Left forelimb (tissue), 1 donor: ENCODE results near the gene PDE4A.
"Not testable (repeated sequence)": the region's sequence is repeated elsewhere in the genome, so short reads cannot be mapped to it uniquely, and the experiment has no call there.

Experiments used
- DNase-seq: peaks from one replicate; pipeline ENCODE4 v3.0.0-alpha.2; 2018; ENCODE audit warnings: low spot score

Gene PDE4A

DNA sequence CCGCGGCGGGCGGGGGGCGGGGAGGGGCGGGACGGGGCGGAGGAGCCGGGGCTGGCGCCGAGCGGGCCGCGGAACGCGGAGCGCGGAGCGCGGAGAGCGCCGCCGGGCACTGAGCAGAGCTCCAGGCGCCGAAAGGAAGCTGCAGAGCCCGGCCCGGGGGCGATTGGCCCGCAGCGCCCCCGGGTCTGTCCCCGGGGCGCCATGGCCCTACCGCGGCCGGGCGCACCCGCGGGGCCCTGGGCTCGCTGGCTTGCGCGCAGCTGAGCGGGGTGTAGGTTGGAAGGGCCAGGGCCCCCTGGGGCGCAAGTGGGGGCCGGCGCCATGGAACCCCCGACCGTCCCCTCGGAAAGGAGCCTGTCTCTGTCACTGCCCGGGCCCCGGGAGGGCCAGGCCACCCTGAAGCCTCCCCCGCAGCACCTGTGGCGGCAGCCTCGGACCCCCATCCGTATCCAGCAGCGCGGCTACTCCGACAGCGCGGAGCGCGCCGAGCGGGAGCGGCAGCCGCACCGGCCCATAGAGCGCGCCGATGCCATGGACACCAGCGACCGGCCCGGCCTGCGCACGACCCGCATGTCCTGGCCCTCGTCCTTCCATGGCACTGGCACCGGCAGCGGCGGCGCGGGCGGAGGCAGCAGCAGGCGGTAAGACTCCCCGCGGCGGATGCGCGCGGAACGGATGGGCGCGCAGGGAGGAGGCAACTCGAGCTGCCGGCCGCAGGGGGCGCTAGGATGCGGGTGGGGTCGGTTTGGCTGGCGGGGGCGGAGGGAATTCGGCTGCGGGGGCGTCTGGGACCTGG is at the start of gene PDE4A:
Gene PDE4A, plus strand, starts transcription at position 95 of the 796 bp plus-strand sequence. Its CDS starts 227 bp downstream, at position 322.
- no peak for DNase-seq

DNA sequence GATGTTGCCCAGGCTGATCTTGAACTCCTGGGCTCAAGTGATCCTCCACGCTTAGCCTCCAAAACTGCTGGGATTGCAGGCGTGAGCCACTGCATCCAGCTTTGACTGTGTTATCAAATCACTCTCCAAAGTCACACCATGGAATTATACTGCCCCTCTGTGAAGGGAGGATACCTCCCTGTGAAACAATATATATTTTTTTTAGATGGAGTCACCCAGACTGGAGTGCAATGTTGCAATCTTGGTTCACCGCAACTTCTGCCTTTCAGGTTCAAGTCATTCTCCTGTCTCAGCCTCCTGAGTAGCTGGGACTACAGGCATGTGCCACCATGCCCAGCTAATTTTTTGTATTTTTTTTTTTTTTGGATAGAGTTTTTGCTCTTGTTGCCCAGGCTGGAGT is 47.6 kb upstream of the PDE4A start:
- DNase-seq, result no peak

DNA sequence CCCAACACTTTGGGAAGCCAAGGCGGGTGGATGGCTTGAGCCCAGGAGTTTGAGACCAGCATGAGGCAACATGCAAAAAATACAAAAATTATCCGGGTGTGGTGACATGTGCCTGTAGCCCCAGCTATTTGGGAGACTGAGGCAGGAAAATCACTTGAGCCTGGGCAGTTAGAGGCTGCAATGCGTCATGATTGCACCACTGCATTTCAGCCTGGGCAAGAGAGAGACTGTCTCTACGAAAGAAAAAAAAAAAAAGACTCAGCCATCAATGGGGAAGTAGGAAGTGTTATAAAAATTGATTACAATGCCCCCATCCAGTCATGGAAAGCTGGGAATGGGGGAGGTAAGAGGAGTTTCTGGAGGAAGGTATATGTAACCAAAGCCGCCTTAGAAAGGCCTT is 45.4 kb upstream of the PDE4A start:
- DNase-seq, result no peak

DNA sequence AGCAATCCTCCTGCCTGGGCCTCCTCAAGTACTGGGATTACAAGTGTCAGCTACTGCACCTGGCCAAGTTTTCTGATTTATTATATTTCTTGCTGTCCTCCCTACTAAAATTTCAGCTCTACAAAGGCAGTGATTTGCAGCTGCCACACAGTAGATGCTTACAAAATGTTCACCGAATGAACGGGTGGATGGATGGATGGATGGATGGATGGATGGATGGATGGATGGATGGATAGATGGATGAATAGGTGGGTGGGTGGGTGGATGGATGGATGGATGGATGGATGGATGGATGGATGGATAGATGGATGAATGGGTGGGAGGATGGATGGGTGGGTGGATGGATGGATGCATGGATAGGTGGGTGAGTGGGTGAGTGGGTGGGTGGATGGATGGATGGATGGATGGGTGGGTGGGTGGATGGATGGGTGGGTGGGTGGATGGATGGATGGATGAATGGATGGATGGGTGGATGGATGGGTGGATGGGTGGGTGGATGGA is 43.1 kb upstream of the PDE4A start:
- not testable (repeated sequence) for DNase-seq

DNA sequence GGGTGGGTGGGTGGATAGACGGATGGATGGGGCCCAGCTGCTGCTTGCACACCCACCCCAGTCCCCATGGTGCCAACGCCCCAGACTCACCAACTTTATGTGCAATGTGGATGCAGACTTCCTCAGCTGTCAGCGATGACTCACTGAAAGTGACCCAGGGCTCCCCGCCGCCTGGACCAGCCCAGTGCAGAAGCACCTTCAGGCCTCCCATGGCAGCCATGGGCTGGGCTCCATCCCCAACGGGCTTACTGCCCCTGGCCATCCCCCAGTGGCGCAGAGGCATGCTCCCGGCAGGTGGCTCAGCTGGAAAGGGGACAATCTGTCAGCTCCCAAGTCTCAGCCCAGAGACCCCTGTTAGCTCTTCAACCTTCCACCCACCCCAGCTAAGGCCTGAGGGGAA is 42.2 kb upstream of the PDE4A start:
- DNase-seq, result no peak

DNA sequence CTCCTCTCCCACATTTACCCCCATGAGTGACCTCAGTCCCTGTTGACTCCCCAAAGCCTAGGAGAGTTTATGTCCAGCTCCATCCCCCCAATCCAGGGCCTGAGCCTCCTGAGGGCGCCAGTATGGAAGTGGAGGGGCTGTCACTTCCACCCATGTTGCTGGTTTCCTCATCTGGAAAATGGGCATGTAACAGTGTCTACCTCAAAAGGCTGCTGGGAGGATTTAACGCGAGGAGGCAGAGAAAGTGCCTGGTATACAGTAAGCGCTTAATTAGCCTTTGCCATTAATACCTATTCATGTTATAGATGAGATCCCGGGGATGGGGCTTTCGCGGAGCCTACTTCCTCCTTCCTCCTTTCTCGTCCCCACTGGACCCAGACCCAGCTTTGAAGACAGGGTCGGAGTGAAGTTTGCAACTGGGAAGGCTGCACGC is 40.4 kb upstream of the PDE4A start:
- no peak for DNase-seq

DNA sequence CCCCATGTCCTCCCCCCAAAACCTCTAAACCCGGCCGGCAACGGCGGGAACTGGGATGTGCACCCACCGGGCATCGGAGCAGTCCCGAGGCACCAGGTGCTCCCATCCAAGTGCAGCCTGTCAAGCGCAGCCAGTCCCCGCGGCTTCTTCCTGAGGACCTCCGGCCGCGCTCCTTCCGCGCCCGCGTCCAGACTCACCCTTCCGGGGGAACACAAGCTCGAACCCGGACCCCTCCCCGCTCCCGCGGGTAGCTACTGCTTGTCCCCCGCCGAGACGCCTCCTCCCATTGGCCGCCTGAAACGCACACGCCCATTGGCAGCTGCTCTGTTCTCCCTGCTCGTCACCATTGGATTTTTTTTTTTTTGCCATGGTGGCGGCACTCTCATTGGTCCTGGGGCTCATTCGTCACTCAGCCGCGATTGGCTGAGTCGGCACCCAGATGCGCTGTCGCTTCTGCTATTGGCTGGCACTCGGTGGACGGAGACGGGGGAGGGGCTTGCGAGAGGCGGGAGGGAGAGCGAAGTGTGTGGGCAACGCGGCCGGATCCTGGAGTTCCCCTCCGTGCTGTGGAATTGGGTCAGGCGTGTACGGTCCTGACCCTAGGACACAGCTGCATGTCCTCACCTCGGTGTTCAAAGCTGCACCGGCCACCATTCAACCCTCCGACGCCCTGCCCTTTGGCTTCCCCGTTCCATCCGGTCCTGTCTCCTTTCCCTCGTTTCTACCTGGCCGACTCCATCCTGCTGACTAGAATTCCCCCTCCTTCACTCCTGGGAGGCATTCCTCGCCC is 39.8 kb upstream of the PDE4A start, which contains the start of gene TYK2:
Gene TYK2, minus strand, starts transcription at position 260 of the 790 bp plus-strand sequence. CDS start 2,166 bp downstream, outside the sequence.
- DNase-seq, result peak; percentile 99

DNA sequence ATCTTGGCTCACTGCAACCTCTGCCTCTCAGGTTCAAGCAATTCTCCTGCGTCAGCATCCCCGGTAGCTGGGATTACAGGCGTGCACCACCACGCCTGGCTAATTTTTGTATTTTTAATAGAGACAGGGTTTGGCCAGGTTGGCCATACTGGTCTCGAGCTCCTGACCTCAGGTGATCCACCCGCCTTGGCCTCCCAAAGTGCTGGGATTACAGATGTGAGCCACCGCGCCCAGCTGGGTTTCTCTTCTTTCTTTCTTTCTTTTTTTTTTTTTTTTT is 37.2 kb upstream of the PDE4A start:
- DNase-seq, result not testable (repeated sequence)

DNA sequence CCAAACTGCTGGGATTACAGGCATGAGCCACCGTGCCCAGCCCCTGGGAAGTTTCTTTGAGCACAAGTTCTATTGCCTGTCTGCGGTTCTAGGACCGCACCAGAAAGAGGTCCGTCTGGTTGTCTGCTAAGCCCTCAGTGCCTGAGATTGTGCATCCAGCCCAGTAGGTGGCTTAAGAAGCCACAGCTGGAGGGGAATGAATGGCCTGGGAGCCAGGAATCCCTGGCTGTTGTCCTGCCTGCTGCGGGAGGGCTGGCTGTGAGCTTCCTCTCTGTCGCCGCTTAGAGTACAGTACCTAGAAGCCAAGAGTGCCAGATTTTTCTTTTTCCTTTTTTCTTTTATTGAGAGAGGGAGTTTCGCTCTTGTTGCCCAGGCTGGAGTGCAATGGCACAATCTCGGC is 35.8 kb upstream of the PDE4A start:
- DNase-seq, result no peak

DNA sequence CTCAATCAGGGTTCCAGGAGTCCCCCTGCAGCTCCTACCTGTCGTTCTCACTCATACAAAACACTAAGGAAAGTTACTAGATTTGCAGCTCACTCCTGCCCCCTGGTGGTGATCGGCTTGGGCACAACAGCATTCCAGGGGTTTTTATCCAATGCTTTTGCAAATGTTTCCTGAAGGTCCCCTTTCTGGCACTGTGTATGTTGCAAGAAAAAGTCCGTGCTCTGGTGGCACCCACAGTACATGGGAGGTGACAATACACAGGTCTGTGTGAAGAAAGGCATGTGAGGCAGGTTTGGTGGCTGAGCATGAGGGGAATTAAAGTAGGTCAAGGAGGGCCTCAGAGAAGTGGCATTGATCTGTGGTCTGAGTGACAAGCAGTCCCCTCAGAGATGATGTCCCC is 31.4 kb upstream of the PDE4A start:
- DNase-seq, result peak; percentile 88

DNA sequence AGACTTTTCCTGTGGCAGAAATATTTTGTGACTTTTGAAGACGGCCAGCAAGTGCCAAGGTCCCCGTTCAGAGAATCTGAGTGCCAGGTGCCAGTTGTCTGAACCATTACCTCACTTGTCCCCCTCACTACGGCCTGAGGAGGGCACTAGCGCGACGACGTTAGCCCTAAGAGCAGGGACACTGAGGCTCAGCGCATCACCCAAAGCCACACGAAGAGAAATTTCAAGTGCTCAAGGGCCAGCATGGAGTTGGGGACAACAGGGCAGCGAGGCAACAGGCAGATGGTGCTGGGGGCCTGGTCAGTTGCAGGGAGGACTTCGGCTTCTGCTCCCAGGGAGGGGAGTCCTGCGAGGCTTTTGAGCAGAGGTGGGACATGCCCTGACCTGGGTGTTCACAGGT is 30.5 kb upstream of the PDE4A start:
- no peak for DNase-seq

DNA sequence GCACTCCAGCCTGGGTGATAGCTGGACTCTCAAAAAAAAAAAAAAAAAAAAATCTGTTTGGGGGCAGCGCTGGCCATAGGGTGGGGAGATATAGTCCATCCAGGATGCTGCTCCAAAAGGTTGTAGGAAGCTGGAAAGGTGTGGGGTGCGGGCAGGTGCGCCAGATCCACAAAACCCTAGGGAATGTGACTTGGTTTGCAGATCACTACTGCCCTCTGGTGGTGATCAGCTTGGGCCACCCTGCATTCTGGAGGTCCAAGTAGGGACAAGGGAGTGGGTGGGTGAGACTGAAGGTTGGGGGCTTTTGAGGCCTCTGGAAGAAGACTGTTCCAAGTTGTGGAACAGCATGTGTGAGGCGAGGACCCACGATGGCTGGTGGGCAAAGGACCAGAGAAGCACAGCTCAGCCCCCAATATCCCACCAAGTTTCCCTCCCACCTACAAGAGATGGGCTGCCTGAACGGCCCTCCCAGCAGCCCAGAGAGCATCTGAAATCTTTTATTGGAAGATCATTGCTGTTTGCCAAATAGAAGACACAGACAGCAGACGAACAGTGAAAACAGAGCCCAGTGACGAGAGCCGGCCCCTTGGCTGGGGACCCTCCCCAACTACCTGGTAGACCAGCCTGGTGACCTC is 29.6 kb upstream of the PDE4A start:
- no peak for DNase-seq

DNA sequence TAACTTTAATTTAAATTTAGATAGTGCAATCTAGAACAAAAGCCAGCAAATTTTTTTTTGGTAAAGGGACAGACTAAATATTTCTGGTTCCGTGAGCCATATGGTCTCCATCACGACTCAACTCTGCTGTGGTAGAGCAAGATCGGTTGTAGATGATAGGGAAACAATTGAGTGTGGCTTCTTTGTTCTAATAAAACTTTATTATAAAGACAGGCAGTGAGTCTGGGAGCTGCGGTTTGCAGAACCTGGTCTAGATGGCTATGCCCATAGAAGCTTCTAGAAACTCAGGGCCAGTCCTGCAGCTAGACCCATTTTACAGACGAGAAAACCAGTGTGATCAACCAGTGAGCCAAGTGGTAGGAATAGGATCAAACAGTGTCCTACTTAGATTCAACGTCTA is 28.2 kb upstream of the PDE4A start:
- no peak for DNase-seq

DNA sequence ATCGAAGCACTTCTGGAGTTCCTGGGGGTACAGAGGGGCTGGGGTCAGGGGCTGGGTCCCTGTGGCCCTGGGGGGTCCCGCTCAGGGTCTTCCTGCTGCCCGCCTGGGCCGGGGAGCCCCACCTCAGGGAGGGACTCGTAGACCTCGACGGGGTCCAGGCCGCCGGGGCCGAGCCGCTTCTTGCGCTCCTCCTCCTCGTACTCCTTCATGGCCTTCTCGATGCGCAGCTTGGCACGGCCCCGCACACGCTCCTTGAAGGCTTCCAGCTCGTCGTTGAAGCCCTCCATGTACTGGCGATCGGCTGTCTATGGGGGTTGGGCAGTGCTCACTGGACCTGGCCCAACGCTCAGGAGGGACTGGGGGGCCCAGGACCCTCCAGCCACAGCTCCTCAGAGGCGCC is 27.2 kb upstream of the PDE4A start:
- no peak for DNase-seq

DNA sequence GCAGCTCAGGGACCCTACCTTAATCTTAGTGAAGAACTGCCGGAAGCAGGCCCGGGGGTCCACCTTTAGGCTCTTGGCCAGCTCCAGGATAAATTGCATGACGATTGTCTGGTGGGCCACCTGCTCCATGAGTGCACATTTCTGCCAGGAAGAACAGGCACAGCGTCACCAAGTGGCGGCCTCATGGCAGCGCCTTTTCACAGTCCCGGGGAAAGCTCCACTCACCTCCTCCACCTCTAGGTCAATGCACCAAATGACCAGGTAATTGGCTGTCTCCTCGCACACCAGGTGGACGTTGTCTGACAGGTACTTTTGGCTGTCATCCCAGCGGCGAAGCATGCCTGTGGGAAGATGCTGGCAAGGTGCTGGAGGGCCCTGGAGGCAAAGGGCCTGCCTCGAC is 25.3 kb upstream of the PDE4A start:
- no peak for DNase-seq

DNA sequence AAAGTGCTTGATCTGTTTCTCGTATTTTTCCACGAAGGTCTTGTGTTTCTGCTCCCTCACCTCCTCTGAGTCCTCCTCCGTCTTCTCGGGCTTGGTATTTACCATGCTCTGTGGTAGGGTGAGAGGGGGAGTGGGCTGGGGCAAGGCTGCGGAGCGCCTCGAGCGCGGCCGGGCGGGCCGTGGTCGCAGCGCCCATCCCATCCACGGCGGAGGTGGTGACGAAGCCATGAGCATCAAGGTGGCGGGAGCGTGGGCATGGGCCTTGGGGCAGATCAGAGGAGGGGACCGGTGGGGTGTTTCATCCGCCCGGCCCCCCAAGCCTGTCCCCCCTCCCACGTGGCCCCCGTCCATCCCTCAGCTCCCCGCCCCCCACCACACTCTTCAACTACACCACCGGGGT is 24.9 kb upstream of the PDE4A start:
- DNase-seq, result no peak

DNA sequence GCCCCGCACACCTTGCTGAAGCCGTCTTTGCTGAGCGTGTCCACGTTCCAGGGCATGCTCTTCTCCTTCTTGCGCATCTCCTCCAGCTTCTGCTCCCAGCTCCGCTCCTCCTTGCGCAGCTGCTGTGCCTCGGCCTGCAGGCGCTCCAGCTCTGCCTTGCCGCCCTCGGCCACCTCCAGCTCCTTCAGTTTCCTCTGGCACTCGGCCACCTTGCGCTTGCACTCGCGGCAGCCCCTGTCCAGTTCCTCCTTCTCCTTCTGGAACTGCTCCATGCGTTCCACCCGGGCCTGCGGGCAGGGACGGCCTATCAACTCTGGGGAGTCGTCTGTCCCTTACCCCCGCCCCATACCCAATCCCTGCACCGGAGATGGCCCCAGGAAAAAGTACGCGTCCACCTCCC is 24.4 kb upstream of the PDE4A start:
- DNase-seq, result no peak

DNA sequence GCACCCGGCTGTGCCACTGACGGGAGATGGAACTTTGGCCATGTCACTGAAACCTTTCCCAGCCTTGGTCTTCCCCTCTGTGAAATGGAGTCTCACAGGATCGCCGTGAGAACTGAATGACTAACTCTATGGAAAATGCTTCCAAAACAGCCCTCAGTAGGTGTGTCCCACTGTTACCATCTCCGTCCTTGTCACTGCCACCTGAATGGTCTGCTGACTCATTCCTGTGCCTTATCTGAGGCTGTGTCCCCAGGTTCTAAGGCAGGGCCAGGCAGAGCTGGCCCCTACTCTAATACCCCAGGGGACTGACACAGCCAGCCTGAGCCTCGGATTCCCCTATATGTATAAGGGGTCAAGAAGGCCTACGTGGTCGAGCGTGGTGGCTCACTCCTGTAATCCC is 21.5 kb upstream of the PDE4A start:
- DNase-seq, result no peak

DNA sequence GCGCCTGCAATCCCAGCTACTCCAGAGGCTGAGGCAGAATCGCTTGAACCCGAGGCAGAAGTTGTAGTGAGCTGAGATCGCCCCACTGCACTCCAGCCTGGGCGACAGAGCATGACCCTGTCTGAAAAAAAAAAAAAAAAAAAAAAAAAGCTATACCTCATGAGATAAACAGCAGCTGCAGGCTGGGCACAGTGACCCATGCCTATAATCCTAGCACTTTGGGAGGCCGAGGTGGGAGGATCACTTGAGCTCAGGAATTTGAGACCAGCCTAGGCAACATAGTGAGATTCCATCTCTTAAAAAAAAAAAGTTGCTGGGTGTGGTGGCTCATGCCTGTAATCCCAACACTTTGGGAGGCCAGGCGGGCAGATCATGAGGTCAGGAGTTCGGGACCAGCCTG is 21.0 kb upstream of the PDE4A start:
- DNase-seq, result not testable (repeated sequence)

DNA sequence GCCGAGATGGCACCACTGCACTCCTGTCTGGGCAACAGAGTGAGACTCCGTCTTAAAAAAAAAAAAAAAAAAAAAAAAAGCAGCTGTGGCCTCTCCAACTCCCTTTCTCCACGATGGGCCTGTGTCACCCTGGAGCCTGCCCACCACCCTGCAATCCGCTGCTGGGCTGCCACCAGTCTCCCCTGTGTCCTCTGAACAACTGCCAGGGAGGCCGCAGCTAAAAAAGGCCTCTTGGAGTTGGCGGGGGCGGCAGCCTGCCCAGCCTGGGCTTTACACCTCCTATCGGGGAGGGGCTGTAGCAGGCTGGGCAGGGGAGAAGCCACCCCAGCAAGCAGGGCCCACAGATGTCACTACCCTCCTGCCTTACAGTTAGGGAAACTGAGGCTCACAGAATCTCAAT is 20.5 kb upstream of the PDE4A start:
- DNase-seq, result no peak

DNA sequence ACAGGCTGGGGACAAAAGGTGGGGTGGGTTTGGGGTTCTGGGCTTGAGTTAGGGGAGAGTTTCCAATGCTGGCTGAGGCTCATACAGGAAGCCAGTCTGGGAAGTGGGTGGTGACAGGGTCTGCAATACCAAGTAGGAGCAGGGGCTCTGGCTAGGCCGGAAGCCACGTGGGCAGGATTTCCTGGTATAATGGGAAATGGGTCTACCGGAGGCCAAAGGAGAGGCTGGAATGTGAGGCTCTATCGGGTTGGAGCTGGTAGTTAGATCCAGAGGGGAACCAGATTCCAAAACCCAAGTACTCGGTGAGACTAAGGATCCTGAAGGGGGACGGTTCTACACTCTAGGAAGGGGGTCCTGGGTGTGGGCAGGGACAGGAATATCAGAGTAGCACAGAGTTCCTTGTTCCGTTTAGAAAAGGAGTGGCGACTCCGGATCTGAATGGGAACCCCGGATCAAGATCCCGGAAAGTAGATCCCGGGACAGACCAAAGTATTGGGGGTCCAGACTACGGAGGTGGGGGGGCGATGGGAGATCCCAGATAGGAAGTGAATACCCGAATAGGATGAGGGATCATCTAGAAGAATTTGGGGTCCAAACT is 17.8 kb upstream of the PDE4A start:
- DNase-seq, result no peak
